SW480 (cell line): ENCODE measurements around the gene PPP1CB.

ENCODE experiments used
- DNase-seq: peaks from one replicate; pipeline ENCODE4 v3.0.0-alpha.2; 2016; ENCODE audit warnings: low spot score

PPP1CB gene

GRCh38 chr2:28745876-28746275, 5.8 kb upstream of the PPP1CB start:
- no peak for DNase-seq

- DNase-seq = no peak
These were observed 5.1 kb upstream of the PPP1CB start for GRCh38 chr2:28746429-28747111.

- no peak for DNase-seq
These were observed 3.9 kb upstream of the PPP1CB start for GRCh38 chr2:28747714-28748113.

DNA sequence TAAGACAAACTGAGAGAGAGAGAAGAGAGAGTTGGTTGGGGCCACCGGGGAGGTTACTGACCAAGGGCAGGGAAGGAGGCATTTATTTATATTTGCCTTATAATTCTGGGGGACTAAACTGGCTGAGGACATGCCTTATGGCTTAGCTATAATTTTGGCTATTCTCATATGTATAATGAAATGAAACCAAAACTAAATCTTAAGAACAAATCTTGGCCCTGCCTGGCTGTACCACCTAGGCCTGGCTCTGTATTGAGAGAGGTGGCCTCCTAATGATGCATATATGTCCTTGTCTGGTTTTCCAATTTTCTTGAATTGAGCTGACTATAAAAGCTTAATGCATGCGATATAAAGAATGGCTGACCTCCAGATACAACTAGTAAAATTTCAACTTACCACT, 3.5 kb upstream of the PPP1CB start:
- DNase-seq = no peak

DNA sequence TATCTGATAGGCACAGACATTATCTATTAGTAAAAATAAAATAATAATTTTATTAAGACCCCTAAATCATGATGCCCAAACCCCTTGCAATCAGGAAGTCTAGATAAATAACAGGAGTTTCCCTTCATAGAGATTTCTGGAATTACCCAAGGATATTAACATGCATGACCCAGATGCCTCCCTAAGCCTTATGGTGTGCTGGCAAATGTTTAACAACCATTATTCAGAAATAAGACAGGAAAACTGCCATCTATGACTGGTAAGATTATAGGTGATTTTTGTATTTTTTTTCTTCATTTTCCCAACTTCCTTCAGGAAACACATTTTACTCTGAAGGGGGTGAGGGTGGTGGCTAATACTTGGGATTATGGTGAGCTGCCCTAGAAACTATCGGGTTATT, 2.7 kb upstream of the PPP1CB start:
- DNase-seq = no peak

GRCh38 chr2:28749526-28749925, 2.1 kb upstream of the PPP1CB start:
- no peak for DNase-seq

DNA sequence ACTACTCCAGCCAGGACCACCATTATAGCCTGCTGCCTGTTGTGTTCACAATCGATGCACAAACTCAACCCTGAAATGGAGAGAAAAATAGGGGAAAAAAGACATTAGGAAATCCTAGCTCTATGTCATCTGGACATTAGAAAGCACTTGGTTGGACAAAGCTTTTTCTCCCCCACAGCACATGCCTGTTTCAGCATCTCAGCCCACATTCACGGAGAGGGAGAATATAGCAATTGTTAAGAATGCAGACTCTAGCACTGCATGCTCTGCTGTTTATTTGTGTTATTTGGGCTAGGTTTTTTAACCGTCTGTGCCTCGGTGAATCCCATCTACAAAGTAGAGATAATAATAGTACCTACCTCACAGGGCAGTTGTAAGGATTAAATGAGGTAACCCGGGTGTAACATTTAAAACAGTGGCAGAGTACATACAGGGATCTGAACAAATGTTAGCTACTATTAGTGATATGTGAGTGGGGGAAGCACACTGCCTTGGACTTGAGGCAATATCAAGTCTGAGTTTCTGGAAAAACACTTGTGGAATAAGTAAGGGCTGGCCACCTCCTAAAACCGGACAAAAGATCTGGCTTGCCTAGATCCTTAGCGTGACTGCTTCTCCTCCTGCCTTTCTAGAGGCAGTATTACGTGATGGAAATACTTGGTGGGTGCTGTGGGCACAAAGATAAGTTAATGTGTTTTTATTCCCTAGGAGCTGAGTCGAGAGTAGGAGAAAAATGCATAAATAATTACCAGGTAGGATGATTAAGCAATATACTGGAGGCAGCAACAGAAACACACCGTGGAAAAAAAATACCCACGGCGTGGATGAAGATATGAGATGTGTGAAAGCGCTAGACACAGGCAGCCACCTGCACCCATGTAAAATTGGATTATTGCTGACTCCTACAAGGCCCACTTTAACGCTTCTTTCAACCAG, 1.0 kb upstream of the PPP1CB start:
- DNase-seq = peak; percentile 46

DNA sequence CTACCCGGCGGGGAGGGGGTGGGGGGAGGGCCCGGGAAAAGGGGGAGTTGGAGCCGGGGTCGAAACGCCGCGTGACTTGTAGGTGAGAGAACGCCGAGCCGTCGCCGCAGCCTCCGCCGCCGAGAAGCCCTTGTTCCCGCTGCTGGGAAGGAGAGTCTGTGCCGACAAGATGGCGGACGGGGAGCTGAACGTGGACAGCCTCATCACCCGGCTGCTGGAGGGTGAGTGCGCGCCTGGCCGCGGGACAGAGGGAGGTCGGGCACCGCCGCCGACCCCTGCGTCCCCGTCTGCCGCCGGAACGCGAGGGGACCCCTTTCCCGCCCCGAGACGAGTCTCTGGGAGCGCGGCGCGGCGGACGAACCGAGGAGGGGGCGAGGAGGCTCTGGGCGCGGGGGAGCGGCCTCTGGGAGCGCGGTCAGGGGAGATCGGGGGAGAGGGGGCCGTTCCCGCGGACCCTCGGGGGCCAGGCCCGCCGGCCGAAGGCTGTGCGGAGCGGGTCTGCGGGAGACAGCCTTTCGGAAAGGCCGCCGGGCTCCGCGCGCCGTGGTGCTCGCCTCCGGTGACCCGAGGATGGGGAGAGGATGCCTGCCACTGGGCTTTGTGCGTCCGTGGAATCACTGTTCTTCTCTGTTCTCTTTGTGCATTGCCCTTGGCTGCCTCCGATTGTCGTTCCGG, 463 bp downstream of the PPP1CB start:
- peak; percentile 54 for DNase-seq

GRCh38 chr2:28752631-28753376, 1.2 kb downstream of the PPP1CB start:
- no peak for DNase-seq

DNA sequence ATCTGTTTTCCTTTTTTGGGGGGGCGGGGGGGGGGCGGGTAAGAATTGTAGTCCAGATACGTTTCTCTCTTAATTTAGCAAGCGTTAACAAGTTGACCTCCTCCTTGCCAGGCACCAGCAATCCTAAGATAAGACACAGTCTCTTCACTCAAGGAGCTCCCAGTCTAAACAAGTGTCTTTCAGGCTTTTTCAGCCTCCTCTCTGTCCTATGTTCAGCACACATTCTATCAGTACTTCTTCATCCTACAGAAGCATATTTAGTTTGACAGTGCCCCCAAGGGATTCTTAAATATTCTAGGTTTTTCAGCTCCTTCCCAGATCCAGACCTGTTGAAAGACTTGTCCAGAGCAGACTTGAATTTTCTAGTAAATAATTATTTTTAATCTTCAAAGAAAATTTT, 2.7 kb downstream of the PPP1CB start:
- DNase-seq = no peak

GRCh38 chr2:28755421-28755820, 3.8 kb downstream of the PPP1CB start:
- DNase-seq = no peak

DNA sequence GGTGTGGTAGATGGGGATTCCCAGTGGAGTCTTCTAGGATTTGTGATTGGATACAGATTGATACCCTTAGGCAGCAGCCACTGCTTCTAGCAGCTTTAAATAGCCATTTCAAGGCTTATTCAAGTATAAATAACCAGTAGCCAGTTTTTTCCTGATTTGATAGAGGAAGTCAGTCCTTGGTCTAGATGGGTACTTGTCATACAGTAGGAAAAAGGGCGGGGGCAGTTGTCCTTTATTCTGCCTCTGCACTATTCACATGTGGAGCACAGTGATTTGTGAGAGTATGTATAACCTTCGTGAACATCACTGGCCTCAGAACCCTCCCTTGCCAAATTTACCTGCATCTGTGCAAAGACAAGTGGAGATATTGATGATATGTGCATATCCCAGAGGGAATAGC, 6.8 kb downstream of the PPP1CB start:
- DNase-seq = no peak

DNA sequence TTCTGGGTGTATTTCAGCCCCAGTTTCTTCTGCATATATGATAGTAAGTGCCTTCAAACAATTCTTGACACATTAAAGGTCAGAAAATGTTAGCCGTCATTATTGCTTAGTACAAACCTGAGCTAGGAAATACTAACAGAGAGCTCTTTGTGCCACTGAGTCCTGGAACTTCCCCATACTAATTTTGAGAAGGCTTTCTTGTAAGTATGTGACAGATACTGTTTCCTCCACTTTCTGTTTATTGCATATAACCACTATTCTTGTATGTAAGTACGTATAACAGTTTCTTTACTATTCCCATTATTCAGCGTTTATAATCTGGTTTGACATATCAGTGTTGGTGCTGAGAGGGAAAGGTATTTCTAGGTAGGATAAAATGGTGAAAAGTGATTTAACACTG, 9.8 kb downstream of the PPP1CB start:
- DNase-seq = no peak

DNA sequence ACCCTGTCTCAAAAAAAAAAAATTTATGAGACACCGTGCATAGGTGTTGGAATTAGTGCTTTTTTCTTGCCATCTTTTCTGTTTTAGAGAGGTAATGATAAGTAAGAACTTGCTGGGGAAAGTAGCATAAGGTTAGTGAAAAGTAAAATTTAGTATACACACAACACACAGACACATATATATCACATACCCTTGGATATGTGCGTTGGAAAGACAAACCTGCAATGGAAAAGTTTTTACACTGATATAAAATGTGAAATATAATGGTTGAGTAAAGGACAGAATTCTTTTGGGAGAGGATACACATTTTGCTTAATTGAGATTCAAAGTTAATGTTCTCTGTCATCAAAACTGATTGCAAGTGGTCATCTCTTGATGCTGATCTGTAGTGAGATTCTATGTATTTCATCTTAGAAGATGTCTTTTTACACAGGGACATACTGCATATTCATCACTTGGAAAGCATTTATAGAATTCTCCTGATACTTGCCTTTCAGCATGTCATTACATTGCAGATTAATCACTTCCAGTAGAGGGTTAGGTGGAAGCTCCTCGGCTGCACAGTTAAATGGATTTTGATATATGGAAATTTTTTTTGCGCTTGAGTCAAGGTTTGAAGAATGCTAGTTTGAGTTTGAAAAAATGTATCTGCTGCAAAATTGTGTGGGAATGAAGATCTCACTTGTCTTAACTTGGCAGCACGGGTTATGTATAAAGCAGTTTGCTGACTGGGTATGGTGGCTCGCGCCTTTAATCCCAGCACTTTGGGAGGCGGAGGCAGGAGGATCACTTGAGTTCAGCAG, 13.5 kb downstream of the PPP1CB start:
- no peak for DNase-seq

GRCh38 chr2:28766070-28766469, 14.4 kb downstream of the PPP1CB start:
- DNase-seq = no peak

- no peak for DNase-seq
These were observed 15.7 kb downstream of the PPP1CB start for GRCh38 chr2:28767337-28767736.

DNA sequence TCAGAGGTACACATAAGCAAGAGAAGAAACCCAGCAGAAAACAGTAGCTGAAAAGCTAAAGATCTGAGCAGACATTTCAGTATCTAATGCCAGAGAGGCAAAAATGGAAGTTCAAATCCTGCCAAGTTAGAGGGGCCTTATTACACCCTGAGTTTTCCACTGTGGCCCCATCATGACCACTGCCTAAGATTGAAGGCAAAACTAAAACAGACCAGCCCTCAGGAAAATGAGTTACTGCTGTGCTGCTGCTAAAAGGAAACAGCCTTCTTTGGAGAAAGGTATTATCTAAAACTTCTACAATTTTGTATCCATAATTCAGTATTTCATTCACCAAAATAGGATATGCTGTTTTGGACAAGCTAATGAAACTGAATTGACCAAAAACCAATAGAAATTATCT, 16.8 kb downstream of the PPP1CB start:
- DNase-seq = no peak

- DNase-seq = no peak
These were observed 17.3 kb downstream of the PPP1CB start for GRCh38 chr2:28768952-28769351.

GRCh38 chr2:28772351-28772750, 20.7 kb downstream of the PPP1CB start:
- DNase-seq = no peak

DNA sequence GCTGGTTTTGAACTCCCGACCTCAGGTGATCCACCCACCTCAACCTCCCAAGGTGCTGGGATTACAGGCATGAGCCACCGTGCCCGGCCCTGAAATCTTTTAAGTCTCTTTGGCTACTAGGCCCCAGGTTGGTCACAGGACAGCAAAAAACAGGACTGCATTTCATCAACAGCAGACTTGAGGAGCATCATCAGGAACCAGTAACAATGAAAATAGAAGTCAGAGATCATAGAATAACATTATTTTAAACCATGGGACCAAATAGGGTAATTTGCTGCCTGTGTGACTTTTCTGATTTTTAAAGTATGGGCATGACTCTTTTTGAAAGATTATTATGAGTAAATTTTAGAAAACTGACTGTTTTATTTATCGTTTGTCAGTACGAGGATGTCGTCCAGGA, 24.8 kb downstream of the PPP1CB start:
- DNase-seq = no peak

GRCh38 chr2:28778392-28778791, 26.8 kb downstream of the PPP1CB start:
- DNase-seq = no peak
